ENCODE results near the gene COX6B2. TPM values are rescaled to one million over a fixed set of nuclear protein-coding genes. Genes with fewer than 3 reads are reported as not detected.

Gene COX6B2
- polyA plus RNA-seq, 1 experiment, result 0.16 TPM

GRCh38 chr19:55312621-55313512 lies 41.7 kb downstream of the COX6B2 start:
- TF ChIP-seq CTCF (IDR thresholded peaks at IDR 0.05; ENCODE audit: low read depth, low read length), result no peak
- no peak for DNase-seq (ENCODE audit: low read depth, low spot score)
- Histone ChIP-seq H3K9me3 (ENCODE audit: control insufficient read depth, insufficient read depth, low read length) (peaks cover 6% of the 10 kb centered on the region), H3K4me3 (ENCODE audit: low read depth, low read length) (no peak overlapping the region), H3K27ac (ENCODE audit: low read depth, low read length) (no peak overlapping the region), H3K27me3 (ENCODE audit: control insufficient read depth, insufficient read depth, low read length) (no peaks in the 10 kb centered on the region)
- CTCF ChIA-PET, result interaction anchor here (0.7 to 5.0 kb wide), 3 partner anchors 10 to 27 kb away, joined by 3 to 27 read pairs (median 21); partner anchors contain the start of gene KMT5C
- POLR2A ChIA-PET, result interaction anchor here (0.6 to 2.1 kb wide), 3 partner anchors 9 to 33 kb away, joined by 3 to 7 read pairs (median 3); partner anchors contain the start of gene HSPBP1

- POLR2A ChIA-PET, result interaction anchor here (2.1 kb wide), 1 partner anchor 27 kb away, joined by 7 read pairs; no protein-coding TSS in a partner anchor
- no peak for TF ChIP-seq CTCF (IDR thresholded peaks at IDR 0.05; ENCODE audit: low read depth, low read length)
- Histone ChIP-seq H3K9me3 (ENCODE audit: control insufficient read depth, insufficient read depth, low read length) (peaks cover 6% of the 10 kb centered on the region), H3K27ac (ENCODE audit: low read depth, low read length) (no peak overlapping the region), H3K27me3 (ENCODE audit: control insufficient read depth, insufficient read depth, low read length) (no peaks in the 10 kb centered on the region), H3K4me3 (ENCODE audit: low read depth, low read length) (no peak overlapping the region)
- CTCF ChIA-PET, result interaction anchor here (0.6 to 5.0 kb wide), 3 partner anchors 9 to 20 kb away, joined by 3 to 27 read pairs (median 21); no protein-coding TSS in a partner anchor
- no peak for DNase-seq (ENCODE audit: low read depth, low spot score)
These were observed 42.7 kb downstream of the COX6B2 start for GRCh38 chr19:55311797-55312196.

GRCh38 chr19:55311397-55311796 lies 43.1 kb downstream of the COX6B2 start:
- Histone ChIP-seq H3K4me3 (ENCODE audit: low read depth, low read length) (no peak overlapping the region), H3K27me3 (ENCODE audit: control insufficient read depth, insufficient read depth, low read length) (no peaks in the 10 kb centered on the region), H3K9me3 (ENCODE audit: control insufficient read depth, insufficient read depth, low read length) (peaks cover 3% of the 10 kb centered on the region; the same call in 1 of the 2 replicates), H3K27ac (ENCODE audit: low read depth, low read length) (no peak overlapping the region)
- no peak for TF ChIP-seq CTCF (IDR thresholded peaks at IDR 0.05; ENCODE audit: low read depth, low read length)
- CTCF ChIA-PET, result interaction anchor here (2.3 to 5.0 kb wide), 2 partner anchors 9 to 20 kb away, joined by 21 to 27 read pairs; no protein-coding TSS in a partner anchor
- DNase-seq (ENCODE audit: low read depth, low spot score), result no peak
- POLR2A ChIA-PET, result interaction anchor here (2.1 kb wide), 1 partner anchor 28 kb away, joined by 7 read pairs; no protein-coding TSS in a partner anchor

GRCh38 chr19:55310498-55310897 lies 44.0 kb downstream of the COX6B2 start:
- Histone ChIP-seq H3K4me3 (ENCODE audit: low read depth, low read length) (no peak overlapping the region), H3K27ac (ENCODE audit: low read depth, low read length) (no peak overlapping the region), H3K9me3 (ENCODE audit: control insufficient read depth, insufficient read depth, low read length) (no peaks in the 10 kb centered on the region), H3K27me3 (ENCODE audit: control insufficient read depth, insufficient read depth, low read length) (no peaks in the 10 kb centered on the region)
- no peak for DNase-seq (ENCODE audit: low read depth, low spot score)
- no peak for TF ChIP-seq CTCF (IDR thresholded peaks at IDR 0.05; ENCODE audit: low read depth, low read length)
- CTCF ChIA-PET, result no interaction called here
- POLR2A ChIA-PET, result interaction anchor here (0.5 to 0.7 kb wide), 2 partner anchors 62 to 1207 kb away, joined by 3 read pairs; no protein-coding TSS in a partner anchor

- no peak overlapping the region for H3K4me3 ChIP-seq (ENCODE audit: low read depth, low read length)
- H3K9me3 ChIP-seq (ENCODE audit: control insufficient read depth, insufficient read depth, low read length), result no peaks in the 10 kb centered on the region
- no peak for DNase-seq (ENCODE audit: low read depth, low spot score)
- no peak for TF ChIP-seq CTCF (IDR thresholded peaks at IDR 0.05; ENCODE audit: low read depth, low read length)
- H3K27me3 ChIP-seq (ENCODE audit: control insufficient read depth, insufficient read depth, low read length), result no peaks in the 10 kb centered on the region
- ChIA-PET CTCF (interaction anchor here (1.2 kb wide), 1 partner anchor 17 kb away, joined by 3 read pairs; no protein-coding TSS in a partner anchor), POLR2A (no interaction called here)
- no peak overlapping the region for H3K27ac ChIP-seq (ENCODE audit: low read depth, low read length)
These were observed 45.1 kb downstream of the COX6B2 start for GRCh38 chr19:55309448-55309847.

All from AG04450 (cell line).